Mesendoderm (in vitro differentiated cells): ENCODE results near the gene TMEM17.

Experiments
- DNase-seq: peaks from one replicate; pipeline ENCODE4 v3.0.0; 2013
- H2AK5ac ChIP-seq: 2 replicates; pipeline ENCODE4 v1.6.1; 2013; ENCODE audit warnings: low read length, inconsistent platforms
- H2BK120ac ChIP-seq: 2 replicates; pipeline ENCODE4 v1.6.1; 2013; ENCODE audit warnings: low read depth, mild to moderate bottlenecking, low read length, moderate library complexity, mixed read lengths
- H2BK15ac ChIP-seq: replicated peaks from 2 replicates; pipeline ENCODE4 v1.6.1; 2013; ENCODE audit warnings: low read depth, mild to moderate bottlenecking, moderate library complexity
- H2BK5ac ChIP-seq: 2 replicates; pipeline ENCODE4 v1.6.1; 2013; ENCODE audit warnings: low read length, inconsistent platforms
- H3K18ac ChIP-seq: 2 replicates; pipeline ENCODE4 v1.6.1; 2013; ENCODE audit warnings: mild to moderate bottlenecking, low read length, mixed read lengths
- H3K23ac ChIP-seq: one replicate; pipeline ENCODE4 v1.6.1; 2013; ENCODE audit warnings: low read length
- H3K27ac ChIP-seq: 2 replicates; pipeline ENCODE4 v1.5.1; 2013; ENCODE audit warnings: low read depth, mild to moderate bottlenecking, inconsistent platforms, low read length, moderate library complexity
- H3K27me3 ChIP-seq: 2 replicates; pipeline ENCODE4 v1.6.1; 2013; ENCODE audit warnings: low read length, control low read depth, mild to moderate bottlenecking, inconsistent platforms; ENCODE audit not compliant: insufficient read depth, poor library complexity
- H3K36me3 ChIP-seq: 2 replicates; pipeline ENCODE4 v1.6.1; 2013; ENCODE audit warnings: low read length, inconsistent platforms; ENCODE audit not compliant: control insufficient read depth, insufficient read depth
- H3K4ac ChIP-seq: one replicate; pipeline ENCODE4 v1.6.1; 2013; ENCODE audit warnings: low read depth, mild to moderate bottlenecking, low read length, moderate library complexity
- H3K4me1 ChIP-seq: 2 replicates; pipeline ENCODE4 v1.6.1; 2013; ENCODE audit warnings: low read depth, low read length, inconsistent platforms; ENCODE audit not compliant: control insufficient read depth
- H3K4me2 ChIP-seq: 2 replicates; pipeline ENCODE4 v1.6.1; 2013; ENCODE audit warnings: low read length
- H3K4me3 ChIP-seq: 2 replicates; pipeline ENCODE4 v1.5.1; 2013; ENCODE audit warnings: mild to moderate bottlenecking, low read length
- H3K56ac ChIP-seq: one replicate; pipeline ENCODE4 v1.6.1; 2013; ENCODE audit warnings: low read length
- H3K79me1 ChIP-seq: 2 replicates; pipeline ENCODE4 v1.6.1; 2013; ENCODE audit warnings: low read length, inconsistent platforms
- H3K79me2 ChIP-seq: 2 replicates; pipeline ENCODE4 v1.6.1; 2013; ENCODE audit warnings: mild to moderate bottlenecking, low read length; ENCODE audit not compliant: control insufficient read depth, insufficient read depth
- H3K9ac ChIP-seq: 2 replicates; pipeline ENCODE4 v1.6.1; 2013; ENCODE audit warnings: low read length, inconsistent platforms
- H4K5ac ChIP-seq: one replicate; pipeline ENCODE4 v1.6.1; 2013; ENCODE audit warnings: low read length
- H4K8ac ChIP-seq: one replicate; pipeline ENCODE4 v1.6.1; 2013; ENCODE audit warnings: low read depth, mild to moderate bottlenecking, control low read depth, low read length, moderate library complexity
- WGBS: extraction: QIAGEN DNeasy Blood & Tissue Kit; methylation state at CpG from one replicate; pipeline ENCODE4 v1.1.7; 2013; ENCODE audit warnings: low lambda C conversion rate, missing lambda C conversion rate; ENCODE audit not compliant: insufficient coverage; ENCODE audit errors: extremely low coverage; 5-methylcytosine and 5-hydroxymethylcytosine counted together

The TMEM17 gene

DNA sequence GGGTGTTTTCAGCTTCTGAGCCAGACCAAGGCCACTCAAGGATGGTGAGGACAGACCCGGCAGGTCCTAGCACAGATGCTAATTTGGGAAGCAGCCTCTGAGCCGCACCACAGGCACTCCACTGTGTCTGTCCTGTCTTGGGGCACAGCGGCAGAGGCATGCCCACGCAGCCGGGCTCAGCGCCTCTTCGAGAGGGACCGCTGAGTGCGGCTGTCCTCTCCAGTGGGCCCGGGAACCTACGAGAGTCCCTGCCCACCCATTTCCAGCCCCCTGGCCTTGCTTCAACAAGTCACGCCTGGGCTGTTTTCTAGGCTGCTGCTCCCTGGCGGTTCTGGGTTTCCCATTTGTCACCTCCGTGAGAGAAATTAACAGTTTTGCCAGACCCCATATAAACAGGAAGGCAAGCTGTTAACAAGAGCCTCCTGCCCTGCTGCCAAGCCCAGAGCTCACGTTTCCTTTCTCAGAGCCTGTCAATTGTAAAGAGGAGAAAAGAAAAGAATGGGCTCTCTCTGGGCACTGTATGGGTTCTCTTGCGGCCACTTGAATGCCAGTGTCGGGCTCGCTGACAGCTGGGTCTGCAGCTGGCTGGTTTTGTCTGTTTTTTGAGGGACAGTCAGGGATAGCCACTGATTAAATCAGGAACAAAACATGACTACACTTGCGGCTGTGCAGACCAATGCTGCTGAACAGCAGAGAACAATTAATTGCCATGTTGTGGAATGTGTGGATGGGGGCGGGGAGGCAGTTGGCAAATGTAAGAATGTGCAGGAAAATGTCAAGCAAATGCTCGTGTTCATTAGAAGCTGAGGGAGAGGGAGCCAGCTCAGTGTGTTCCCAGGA lies 30.6 kb downstream of the TMEM17 start:
- no peak overlapping the region for H3K4me3 ChIP-seq
- no peaks in the 10 kb centered on the region for H3K27me3 ChIP-seq
- no peak overlapping the region for H2BK15ac ChIP-seq
- peak overlapping the region; percentile 45 for H3K27ac ChIP-seq
- H3K4me2 ChIP-seq, result no peak overlapping the region
- no peaks in the 10 kb centered on the region for H3K79me2 ChIP-seq
- peak; percentile 86 for DNase-seq
- peaks cover 7% of the 10 kb centered on the region for H3K4me1 ChIP-seq
- H3K18ac ChIP-seq, result no peak overlapping the region
- no peak overlapping the region for H4K5ac ChIP-seq
- H3K23ac ChIP-seq, result no peak overlapping the region
- no peak overlapping the region for H2BK120ac ChIP-seq
- no peak overlapping the region for H2AK5ac ChIP-seq
- H4K8ac ChIP-seq, result no peak overlapping the region
- no peak overlapping the region for H3K4ac ChIP-seq
- no peaks in the 10 kb centered on the region for H3K79me1 ChIP-seq
- H3K56ac ChIP-seq, result peak overlapping the region; percentile 65
- no CpG with 5 or more reads among the region's 21 CpGs for WGBS
- no peaks in the 10 kb centered on the region for H3K36me3 ChIP-seq
- H3K9ac ChIP-seq, result no peak overlapping the region
- peak overlapping the region; percentile 27 for H2BK5ac ChIP-seq

DNA sequence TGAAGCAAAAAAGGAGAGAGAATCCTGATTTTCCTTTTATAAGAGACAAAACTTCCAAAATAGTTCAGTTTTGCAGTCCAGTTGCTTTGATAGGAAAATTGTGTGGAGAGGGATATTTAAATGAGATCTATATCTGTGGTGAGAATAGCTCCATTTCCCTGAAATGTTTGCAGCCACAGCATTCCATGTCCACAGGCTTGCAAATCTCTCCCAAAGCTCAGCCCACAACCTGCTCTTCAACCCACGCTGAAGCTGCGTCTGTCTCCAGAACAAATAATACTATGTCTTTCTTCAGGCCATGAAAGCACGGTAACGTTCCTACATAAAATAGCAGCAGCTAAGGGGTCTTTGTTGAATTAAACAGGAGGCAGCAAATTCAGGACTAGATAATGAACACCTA lies 31.8 kb downstream of the TMEM17 start:
- Histone ChIP-seq H2AK5ac (peak overlapping the region; percentile 65), H2BK120ac (no peak overlapping the region), H3K27ac (no peak overlapping the region), H3K56ac (peak overlapping the region; percentile 57), H4K5ac (no peak overlapping the region), H2BK15ac (no peak overlapping the region), H3K79me2 (no peaks in the 10 kb centered on the region), H3K79me1 (no peaks in the 10 kb centered on the region), H3K4ac (no peak overlapping the region), H3K4me2 (no peak overlapping the region), H3K9ac (no peak overlapping the region), H3K36me3 (no peaks in the 10 kb centered on the region), H3K27me3 (no peaks in the 10 kb centered on the region), H3K4me1 (peaks cover 7% of the 10 kb centered on the region), H3K23ac (no peak overlapping the region), H2BK5ac (no peak overlapping the region), H3K4me3 (no peak overlapping the region), H3K18ac (no peak overlapping the region), H4K8ac (no peak overlapping the region)
- no CpG with 5 or more reads among the region's 4 CpGs for WGBS
- DNase-seq, result no peak

DNA sequence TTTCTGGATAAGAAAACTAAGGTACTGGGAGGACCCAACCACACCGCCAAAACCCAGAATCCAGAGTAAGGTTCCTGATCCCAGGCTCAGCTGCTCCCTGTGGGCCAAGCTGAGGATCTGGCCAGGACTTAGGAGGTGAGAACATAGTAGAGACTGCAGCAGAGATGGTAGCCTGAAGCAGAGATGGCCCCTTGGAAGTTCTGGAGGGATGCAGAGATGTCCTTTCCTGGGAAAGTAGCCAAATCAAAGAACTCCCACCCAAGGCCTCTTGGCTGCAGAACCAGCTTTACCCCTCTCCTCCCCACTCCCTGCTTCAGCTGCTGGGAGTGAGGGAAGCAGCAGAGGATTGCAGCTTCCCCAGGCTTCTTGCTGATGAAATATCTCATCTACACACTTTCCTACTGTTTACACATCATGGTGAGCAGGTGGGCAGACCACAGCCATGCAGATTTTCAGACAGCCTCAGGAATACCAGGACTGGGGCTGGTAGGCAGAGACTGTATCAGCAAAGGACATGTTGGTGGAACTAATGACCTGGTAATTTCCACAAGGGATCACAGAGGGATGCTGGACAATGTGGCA lies 32.7 kb downstream of the TMEM17 start:
- no peak for DNase-seq
- Histone ChIP-seq H3K23ac (no peak overlapping the region), H4K8ac (no peak overlapping the region), H3K4me2 (no peak overlapping the region), H2BK15ac (no peak overlapping the region), H3K56ac (peak overlapping the region; percentile 45), H3K4me1 (peaks cover 7% of the 10 kb centered on the region), H2BK120ac (no peak overlapping the region), H3K27me3 (no peaks in the 10 kb centered on the region), H3K27ac (no peak overlapping the region), H3K4me3 (no peak overlapping the region), H3K79me2 (no peaks in the 10 kb centered on the region), H3K36me3 (no peaks in the 10 kb centered on the region), H4K5ac (no peak overlapping the region), H2BK5ac (no peak overlapping the region), H2AK5ac (no peak overlapping the region), H3K4ac (no peak overlapping the region), H3K79me1 (no peaks in the 10 kb centered on the region), H3K9ac (no peak overlapping the region), H3K18ac (no peak overlapping the region)
- no CpG with 5 or more reads among the region's 1 CpG for WGBS

DNA sequence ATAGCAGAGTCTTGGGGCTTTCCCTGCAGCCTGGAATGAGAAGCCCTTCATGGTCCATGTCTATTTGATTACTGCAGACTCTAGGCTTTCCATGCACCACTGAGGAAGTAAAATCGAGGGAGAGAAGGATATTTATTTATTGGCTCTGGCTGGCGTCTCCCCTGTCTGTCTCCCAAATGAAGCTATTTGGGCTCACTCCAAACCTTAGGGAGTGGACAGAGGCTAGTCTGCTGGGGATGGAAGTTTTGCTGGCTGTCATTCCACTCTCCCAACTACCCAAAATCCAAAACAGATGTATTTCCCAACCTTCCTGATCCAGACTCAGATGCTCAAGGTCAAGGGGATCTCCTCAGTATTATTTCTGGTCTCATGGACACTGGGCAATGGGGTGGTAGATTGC lies 33.7 kb downstream of the TMEM17 start:
- Histone ChIP-seq H3K27ac (no peak overlapping the region), H3K79me2 (no peaks in the 10 kb centered on the region), H3K18ac (no peak overlapping the region), H3K4me3 (no peak overlapping the region), H2BK15ac (no peak overlapping the region), H3K4me2 (no peak overlapping the region), H3K27me3 (no peaks in the 10 kb centered on the region), H3K79me1 (no peaks in the 10 kb centered on the region), H3K36me3 (no peaks in the 10 kb centered on the region), H2BK5ac (no peak overlapping the region), H3K4ac (no peak overlapping the region), H3K4me1 (peaks cover 9% of the 10 kb centered on the region), H3K23ac (no peak overlapping the region), H2AK5ac (no peak overlapping the region), H3K56ac (no peak overlapping the region), H4K5ac (no peak overlapping the region), H3K9ac (no peak overlapping the region), H4K8ac (no peak overlapping the region), H2BK120ac (no peak overlapping the region)
- WGBS, result no CpG with 5 or more reads among the region's 2 CpGs
- no peak for DNase-seq

DNA sequence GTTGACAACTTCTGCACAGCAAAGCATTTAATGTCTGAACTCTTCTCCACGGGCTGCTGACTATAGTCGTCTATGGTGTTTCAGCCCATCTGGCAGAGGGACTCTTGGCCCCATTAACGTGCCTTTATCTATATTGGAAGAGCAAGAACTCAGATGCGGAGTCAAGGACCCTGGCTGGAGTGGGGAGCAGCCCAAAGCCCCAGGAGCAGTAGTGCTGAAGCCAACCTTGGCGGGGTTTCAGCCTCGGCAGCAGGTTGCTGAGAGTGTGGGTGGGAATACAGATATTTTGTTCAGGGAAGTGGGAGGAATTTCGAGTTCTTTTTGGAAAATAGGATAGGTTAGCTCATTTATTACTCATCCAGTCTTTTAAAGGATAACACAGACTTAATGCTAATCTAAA lies 34.2 kb downstream of the TMEM17 start:
- Histone ChIP-seq H2AK5ac (no peak overlapping the region), H3K9ac (no peak overlapping the region), H3K36me3 (no peaks in the 10 kb centered on the region), H3K79me1 (no peaks in the 10 kb centered on the region), H3K27ac (no peak overlapping the region), H3K4ac (no peak overlapping the region), H3K79me2 (no peaks in the 10 kb centered on the region), H3K4me2 (no peak overlapping the region), H2BK5ac (no peak overlapping the region), H3K23ac (no peak overlapping the region), H3K4me3 (no peak overlapping the region), H3K18ac (no peak overlapping the region), H2BK120ac (no peak overlapping the region), H3K56ac (no peak overlapping the region), H3K27me3 (no peaks in the 10 kb centered on the region), H4K8ac (no peak overlapping the region), H2BK15ac (no peak overlapping the region), H4K5ac (no peak overlapping the region), H3K4me1 (peaks cover 9% of the 10 kb centered on the region)
- DNase-seq, result no peak
- WGBS, result no CpG with 5 or more reads among the region's 7 CpGs
